ENCODE results near the gene BST1. TPM values are rescaled to one million over a fixed set of nuclear protein-coding genes. Genes with fewer than 3 reads are reported as not detected.

BST1 gene
- total RNA-seq, 1 donor from 2014 or later: 4.9 TPM

- TF ChIP-seq CTCF (IDR thresholded peaks at IDR 0.05; ENCODE audit: insufficient read depth, low read length, poor library complexity, severe bottlenecking): no peak
- Histone ChIP-seq H3K4me3 (ENCODE audit: low read depth, low read length) (no peak overlapping the region), H3K36me3 (ENCODE audit: control insufficient read depth, insufficient read depth, low read length) (no peaks in the 10 kb centered on the region), H3K27me3 (ENCODE audit: control insufficient read depth, insufficient read depth, low read length) (no peaks in the 10 kb centered on the region)
- no peak for DNase-seq (ENCODE audit: low read depth)
Observed at GRCh38 chr4:15742083-15742582, 39.3 kb downstream of the BST1 start.

- no peak for TF ChIP-seq CTCF (IDR thresholded peaks at IDR 0.05; ENCODE audit: insufficient read depth, low read length, poor library complexity, severe bottlenecking)
- no peaks in the 10 kb centered on the region for H3K27me3 ChIP-seq (ENCODE audit: control insufficient read depth, insufficient read depth, low read length)
- DNase-seq (ENCODE audit: low read depth): no peak
- H3K4me3 ChIP-seq (ENCODE audit: low read depth, low read length): no peak overlapping the region
- no peaks in the 10 kb centered on the region for H3K36me3 ChIP-seq (ENCODE audit: control insufficient read depth, insufficient read depth, low read length)
Observed at GRCh38 chr4:15742637-15743036, 39.8 kb downstream of the BST1 start.

- no peak for DNase-seq (ENCODE audit: low read depth)
- no peak for TF ChIP-seq CTCF (IDR thresholded peaks at IDR 0.05; ENCODE audit: insufficient read depth, low read length, poor library complexity, severe bottlenecking)
- Histone ChIP-seq H3K36me3 (ENCODE audit: control insufficient read depth, insufficient read depth, low read length) (no peaks in the 10 kb centered on the region), H3K27me3 (ENCODE audit: control insufficient read depth, insufficient read depth, low read length) (no peaks in the 10 kb centered on the region), H3K4me3 (ENCODE audit: low read depth, low read length) (no peak overlapping the region)
Observed at GRCh38 chr4:15744016-15744545, 41.2 kb downstream of the BST1 start.

- no peak for DNase-seq (ENCODE audit: low read depth)
- Histone ChIP-seq H3K36me3 (ENCODE audit: control insufficient read depth, insufficient read depth, low read length) (no peaks in the 10 kb centered on the region), H3K27me3 (ENCODE audit: control insufficient read depth, insufficient read depth, low read length) (no peaks in the 10 kb centered on the region), H3K4me3 (ENCODE audit: low read depth, low read length) (no peak overlapping the region)
- TF ChIP-seq CTCF (IDR thresholded peaks at IDR 0.05; ENCODE audit: insufficient read depth, low read length, poor library complexity, severe bottlenecking): no peak
Observed at GRCh38 chr4:15746110-15746509, 43.2 kb downstream of the BST1 start.

- no peak for TF ChIP-seq CTCF (IDR thresholded peaks at IDR 0.05; ENCODE audit: insufficient read depth, low read length, poor library complexity, severe bottlenecking)
- Histone ChIP-seq H3K36me3 (ENCODE audit: control insufficient read depth, insufficient read depth, low read length) (no peaks in the 10 kb centered on the region), H3K4me3 (ENCODE audit: low read depth, low read length) (no peak overlapping the region), H3K27me3 (ENCODE audit: control insufficient read depth, insufficient read depth, low read length) (no peaks in the 10 kb centered on the region)
- no peak for DNase-seq (ENCODE audit: low read depth)
Observed at GRCh38 chr4:15749001-15749400, 46.1 kb downstream of the BST1 start.

GRCh38 chr4:15751153-15751552, 48.3 kb downstream of the BST1 start:
- H3K4me3 ChIP-seq (ENCODE audit: low read depth, low read length): no peak overlapping the region
- no peak for DNase-seq (ENCODE audit: low read depth)
- no peaks in the 10 kb centered on the region for H3K36me3 ChIP-seq (ENCODE audit: control insufficient read depth, insufficient read depth, low read length)
- no peak for TF ChIP-seq CTCF (IDR thresholded peaks at IDR 0.05; ENCODE audit: insufficient read depth, low read length, poor library complexity, severe bottlenecking)
- no peaks in the 10 kb centered on the region for H3K27me3 ChIP-seq (ENCODE audit: control insufficient read depth, insufficient read depth, low read length)

Measured in kidney epithelial cell (primary cell).